Keratinocyte (primary cell): Measurements from ENCODE around the gene FFAR2. TPM values are rescaled to one million over a fixed set of nuclear protein-coding genes. Genes with fewer than 3 reads are reported as not detected.

Source experiments
- DNase-seq: peaks from one replicate; pipeline ENCODE4 v3.0.0-alpha.2; 2011; ENCODE audit warnings: low read depth, missing footprints, low spot score
- FAIRE-seq: peaks from 2 replicates; lab custom pipeline; 2011; peaks lifted over from hg19 to GRCh38; lab: Jason Lieb, UNC
- H2AFZ ChIP-seq: 2 replicates; pipeline ENCODE4 v1.6.0; 2012; ENCODE audit warnings: low read length, control low read depth, inconsistent platforms; ENCODE audit not compliant: control insufficient read depth
- H3K27ac ChIP-seq: 2 replicates; pipeline ENCODE4 v1.5.1; 2011; ENCODE audit warnings: low read length; ENCODE audit not compliant: control insufficient read depth, insufficient read depth
- H3K27me3 ChIP-seq: 3 replicates; pipeline ENCODE4 v1.6.0; 2011; ENCODE audit warnings: low read length; ENCODE audit not compliant: control insufficient read depth, insufficient read depth; ENCODE audit errors: extremely low read depth
- H3K36me3 ChIP-seq, 2 experiments: 2 replicates in 1 of 2; 3 replicates in 1 of 2; pipeline ENCODE4 v1.5.1; 2011; ENCODE audit warnings: low read length in 2 of 2, mild to moderate bottlenecking in 1 of 2; ENCODE audit not compliant: control insufficient read depth in 2 of 2, insufficient read depth in 2 of 2; ENCODE audit errors: extremely low read depth in 1 of 2
- H3K4me1 ChIP-seq: 3 replicates; pipeline ENCODE4 v1.5.1; 2011; ENCODE audit warnings: low read length; ENCODE audit not compliant: control insufficient read depth, insufficient read depth; ENCODE audit errors: extremely low read depth
- H3K4me2 ChIP-seq: 3 replicates; pipeline ENCODE4 v1.6.0; 2011; ENCODE audit warnings: low read depth, low read length; ENCODE audit not compliant: control insufficient read depth, insufficient read depth; ENCODE audit errors: extremely low read depth
- H3K4me3 ChIP-seq, 3 experiments: fragments of 200-600 bp in 1 of 3; sonication (generic) in 1 of 3; 2 replicates in 2 of 3; 3 replicates in 1 of 3; pipeline ENCODE4 v1.5.1; 2011 to 2016; ENCODE audit warnings: low read length in 3 of 3, mild to moderate bottlenecking in 3 of 3, control low read depth in 2 of 3, inconsistent platforms in 1 of 3, low read depth in 1 of 3, mixed read lengths in 1 of 3, mixed run types in 1 of 3, moderate library complexity in 1 of 3; ENCODE audit not compliant: control insufficient read depth in 2 of 3, insufficient read depth in 2 of 3; ENCODE audit errors: extremely low read depth in 1 of 3
- H3K79me2 ChIP-seq: 2 replicates; pipeline ENCODE4 v1.6.0; 2012; ENCODE audit warnings: low read length; ENCODE audit not compliant: control insufficient read depth, insufficient read depth
- H3K9ac ChIP-seq: 3 replicates; pipeline ENCODE4 v1.6.0; 2011; ENCODE audit warnings: low read length; ENCODE audit not compliant: control insufficient read depth, insufficient read depth; ENCODE audit errors: extremely low read depth
- H3K9me1 ChIP-seq: 3 replicates; pipeline ENCODE4 v1.6.0; 2011; ENCODE audit warnings: low read length; ENCODE audit not compliant: control insufficient read depth, insufficient read depth; ENCODE audit errors: extremely low read depth
- H3K9me3 ChIP-seq: 2 replicates; pipeline ENCODE4 v1.5.1; 2012; ENCODE audit warnings: low read depth, low read length; ENCODE audit not compliant: control insufficient read depth
- H4K20me1 ChIP-seq: 3 replicates; pipeline ENCODE4 v1.6.0; 2011; ENCODE audit warnings: low read length; ENCODE audit not compliant: control insufficient read depth, insufficient read depth; ENCODE audit errors: extremely low read depth
- EZH2 ChIP-seq: IDR thresholded peaks from one replicate; pipeline ENCODE4 v1.6.1; 2012; ENCODE audit warnings: inconsistent platforms, mild to moderate bottlenecking, low read length, moderate library complexity
- dilution Hi-C: fragments of 300-500 bp; cut with MboI; formaldehyde crosslinking; loops from one replicate; pipeline ENCODE4 v1.7.0; 2020; ENCODE audit warnings: low sequenced_read_pairs; ENCODE audit not compliant: extremely low pct_ligation_motif_present
- polyA plus RNA-seq, 5 experiments: library from polyadenylated mRNA; depleted of rRNA in 3 of 5; stranded (reverse) in 3 of 5; stranded (forward) in 1 of 5; unstranded in 1 of 5; fragments of >200 nt; gene quantifications; 1 replicate in 1 of 5; 2 replicates in 3 of 5; 3 replicates in 1 of 5; pipeline versions ENCODE4 v1.2.1 to v1.2.3, GENCODE V29; 2011 to 2012; ENCODE audit warnings: missing spikeins in 2 of 5, low read depth in 1 of 5, low replicate concordance in 1 of 5
- TF ChIP-seq, protein P1 (sequence below), 3 experiments: IDR thresholded peaks in 1 of 3; conservative IDR thresholded peaks in 1 of 3; optimal IDR thresholded peaks in 1 of 3; 2 replicates in 2 of 3; 3 replicates in 1 of 3; pipeline versions ENCODE3 to v1.5.1; 2011; ENCODE audit warnings: low read length in 3 of 3, mild to moderate bottlenecking in 3 of 3, moderate library complexity in 2 of 3, control low read depth in 1 of 3, inconsistent platforms in 1 of 3; ENCODE audit not compliant: insufficient read depth in 2 of 3; ENCODE audit errors: extremely low read depth in 1 of 3

FFAR2 gene
- polyA plus RNA-seq, 1 donor (not counting 4 experiments of a cell fraction or from before 2014, with no cell fraction given), result not detected

- H3K4me2 ChIP-seq, result no peak overlapping the region
- H3K27me3 ChIP-seq, result no peaks in the 10 kb centered on the region
- H3K27ac ChIP-seq, result no peak overlapping the region
- FAIRE-seq (no peak), DNase-seq (no peak)
- no peaks in the 10 kb centered on the region for H4K20me1 ChIP-seq
- TF ChIP-seq EZH2, result no peak
- TF ChIP-seq, protein P1, sequence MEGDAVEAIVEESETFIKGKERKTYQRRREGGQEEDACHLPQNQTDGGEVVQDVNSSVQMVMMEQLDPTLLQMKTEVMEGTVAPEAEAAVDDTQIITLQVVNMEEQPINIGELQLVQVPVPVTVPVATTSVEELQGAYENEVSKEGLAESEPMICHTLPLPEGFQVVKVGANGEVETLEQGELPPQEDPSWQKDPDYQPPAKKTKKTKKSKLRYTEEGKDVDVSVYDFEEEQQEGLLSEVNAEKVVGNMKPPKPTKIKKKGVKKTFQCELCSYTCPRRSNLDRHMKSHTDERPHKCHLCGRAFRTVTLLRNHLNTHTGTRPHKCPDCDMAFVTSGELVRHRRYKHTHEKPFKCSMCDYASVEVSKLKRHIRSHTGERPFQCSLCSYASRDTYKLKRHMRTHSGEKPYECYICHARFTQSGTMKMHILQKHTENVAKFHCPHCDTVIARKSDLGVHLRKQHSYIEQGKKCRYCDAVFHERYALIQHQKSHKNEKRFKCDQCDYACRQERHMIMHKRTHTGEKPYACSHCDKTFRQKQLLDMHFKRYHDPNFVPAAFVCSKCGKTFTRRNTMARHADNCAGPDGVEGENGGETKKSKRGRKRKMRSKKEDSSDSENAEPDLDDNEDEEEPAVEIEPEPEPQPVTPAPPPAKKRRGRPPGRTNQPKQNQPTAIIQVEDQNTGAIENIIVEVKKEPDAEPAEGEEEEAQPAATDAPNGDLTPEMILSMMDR (optimal IDR thresholded peaks at IDR 0.05 in 1 of 3, IDR thresholded peaks at IDR 0.05 in 1 of 3, conservative IDR thresholded peaks at IDR 0.05 in 1 of 3; ENCODE audit: extremely low read depth in 1 of 3, insufficient read depth in 2 of 3, low read length in 3 of 3), result no peak
- no peak overlapping the region for H2AFZ ChIP-seq
- H3K9me1 ChIP-seq, result no peaks in the 10 kb centered on the region
- H3K36me3 ChIP-seq, result no peaks in the 10 kb centered on the region
- no peak overlapping the region for H3K4me3 ChIP-seq
- no peaks in the 10 kb centered on the region for H3K79me2 ChIP-seq
- H3K9ac ChIP-seq, result no peak overlapping the region
- peaks cover 12% of the 10 kb centered on the region for H3K4me1 ChIP-seq
- dilution Hi-C loops, result no loop called here
- H3K9me3 ChIP-seq, result no peaks in the 10 kb centered on the region
Observed at GRCh38 chr19:35408284-35409171, 39.5 kb upstream of the FFAR2 start.

DNA sequence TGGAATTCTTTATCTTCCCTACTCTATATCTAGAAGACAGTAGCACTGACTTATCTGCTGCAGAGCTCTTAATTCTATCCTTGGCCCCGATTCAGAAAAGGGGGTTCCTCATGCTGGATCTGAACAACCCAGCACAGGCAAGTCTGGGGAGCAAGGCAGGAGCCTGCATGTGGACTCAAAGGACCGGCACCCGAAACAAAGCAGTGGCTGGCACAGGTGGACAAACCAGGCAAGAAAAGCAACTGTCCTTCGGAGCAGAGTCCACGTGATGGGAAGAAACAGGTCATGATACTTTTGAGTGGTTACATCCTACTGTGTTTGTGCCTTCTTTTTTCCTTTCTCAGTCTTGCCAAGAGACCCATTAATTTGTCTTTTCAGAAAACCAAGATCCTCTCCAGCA, 38.9 kb upstream of the FFAR2 start:
- H3K4me3 ChIP-seq, result no peak overlapping the region
- H3K27me3 ChIP-seq, result no peaks in the 10 kb centered on the region
- H3K9me3 ChIP-seq, result no peaks in the 10 kb centered on the region
- TF ChIP-seq EZH2, result no peak
- TF ChIP-seq, protein P1 (optimal IDR thresholded peaks at IDR 0.05 in 1 of 3, IDR thresholded peaks at IDR 0.05 in 1 of 3, conservative IDR thresholded peaks at IDR 0.05 in 1 of 3; ENCODE audit: extremely low read depth in 1 of 3, insufficient read depth in 2 of 3, low read length in 3 of 3), result no peak
- no peaks in the 10 kb centered on the region for H3K36me3 ChIP-seq
- no peak overlapping the region for H2AFZ ChIP-seq
- H3K9ac ChIP-seq, result no peak overlapping the region
- no peaks in the 10 kb centered on the region for H3K79me2 ChIP-seq
- peaks cover 12% of the 10 kb centered on the region for H3K4me1 ChIP-seq
- FAIRE-seq (no peak), DNase-seq (no peak)
- H4K20me1 ChIP-seq, result no peaks in the 10 kb centered on the region
- no peak overlapping the region for H3K27ac ChIP-seq
- H3K4me2 ChIP-seq, result no peak overlapping the region
- dilution Hi-C loops, result no loop called here
- H3K9me1 ChIP-seq, result no peaks in the 10 kb centered on the region
